Stimulated activated CD4-positive, alpha-beta T cell treated with anti-CD3 and anti-CD28 coated beads, Interleukin-1b, Interleukin-23, amount 100 ng/mL, for 48 hours (primary cell): ENCODE measurements around the gene BRWD1.

Experiments
- DNase-seq: peaks from one replicate; pipeline ENCODE4 v3.0.0-alpha.2; 2020

Gene BRWD1

DNA sequence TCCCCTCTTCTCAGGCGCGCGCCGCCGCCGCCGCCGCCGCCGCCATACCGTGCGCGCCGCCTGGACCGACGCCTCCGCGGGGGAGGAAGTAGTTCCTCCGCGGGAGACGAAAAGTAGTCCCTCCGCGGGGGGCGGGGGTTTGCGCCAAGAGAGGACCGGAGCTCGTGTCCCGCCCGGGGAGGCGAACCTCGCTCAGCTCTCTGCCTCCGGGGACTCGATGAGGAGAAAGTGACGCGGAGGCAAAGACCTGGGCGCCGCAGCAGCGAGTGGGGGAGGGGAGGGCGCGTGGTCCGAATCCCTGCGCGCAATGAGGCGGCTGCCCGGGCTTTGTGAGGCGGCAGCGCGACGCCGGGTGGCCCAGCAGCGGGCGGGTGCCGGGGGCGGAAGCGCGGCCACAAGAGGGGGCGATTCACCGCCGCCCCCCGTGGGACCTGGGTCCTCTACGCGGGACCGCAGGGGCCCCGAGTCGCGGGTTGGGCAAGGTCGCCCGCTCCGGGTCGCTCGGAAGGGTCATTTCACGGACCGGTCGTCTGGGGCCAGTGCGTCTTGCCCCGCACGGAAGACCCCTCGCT lies at the start of gene BRWD1:
Gene BRWD1 (minus strand): TSS at position 62 of the 572 bp plus-strand sequence. CDS start 141 bp downstream, outside the sequence.
- peak; percentile 75 for DNase-seq

DNA sequence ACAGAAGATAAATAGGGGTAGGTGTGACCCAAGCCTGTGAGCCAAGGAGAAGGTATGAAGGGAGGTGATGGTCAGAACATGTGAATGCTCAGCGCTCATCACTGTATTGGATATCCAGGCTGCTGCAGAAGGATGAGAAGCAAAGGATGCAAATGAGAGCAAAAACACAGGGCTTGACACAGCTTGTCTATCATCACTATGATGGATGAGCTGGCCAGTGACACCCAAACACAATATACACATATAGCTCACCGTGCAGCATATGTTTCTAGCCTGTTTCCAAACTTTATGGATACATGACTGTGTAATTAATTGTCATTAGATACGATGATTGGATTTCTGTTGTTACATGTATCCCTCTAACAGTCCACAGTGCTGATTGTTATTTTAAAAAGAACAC lies 49.3 kb upstream of the BRWD1 start:
- DNase-seq, result no peak

DNA sequence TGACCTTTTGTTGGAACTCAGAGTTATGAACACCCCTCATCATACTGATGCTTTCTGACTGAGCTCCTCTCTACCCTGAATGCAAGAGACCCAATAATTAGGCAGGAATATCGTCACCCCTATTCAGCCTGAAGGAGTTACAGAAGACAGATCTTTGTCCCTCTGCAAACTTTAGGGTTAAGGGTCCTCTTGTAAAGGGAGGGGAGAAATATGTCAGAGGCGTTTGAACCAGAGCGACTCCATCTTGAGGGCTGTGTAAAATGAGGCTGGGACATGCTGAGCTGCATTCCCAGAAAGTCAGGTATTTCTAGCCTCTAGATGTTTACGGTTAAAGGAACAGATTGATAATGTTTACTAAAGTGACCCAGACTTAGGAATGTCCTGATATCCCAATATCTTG lies 46.0 kb upstream of the BRWD1 start:
- DNase-seq, result no peak

DNA sequence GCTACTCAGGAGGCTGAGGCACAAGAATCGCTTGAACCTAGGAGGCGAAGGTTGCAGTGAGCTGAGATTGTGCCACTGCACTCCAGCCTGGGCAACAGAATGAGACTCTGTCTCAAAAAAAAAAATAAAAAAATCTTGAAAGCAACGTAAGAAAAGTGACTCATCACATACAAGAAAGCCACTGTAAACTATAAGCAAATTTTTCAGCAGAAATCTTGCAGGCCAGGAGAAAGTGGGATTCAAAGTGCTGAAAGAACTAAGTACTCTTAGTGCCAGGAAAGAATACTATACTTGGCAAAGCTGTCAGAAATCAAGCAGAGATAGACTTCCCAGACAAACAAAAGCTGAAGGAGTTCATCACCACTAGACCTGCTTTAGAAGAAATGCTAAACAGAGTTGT lies 39.9 kb upstream of the BRWD1 start:
- no peak for DNase-seq

DNA sequence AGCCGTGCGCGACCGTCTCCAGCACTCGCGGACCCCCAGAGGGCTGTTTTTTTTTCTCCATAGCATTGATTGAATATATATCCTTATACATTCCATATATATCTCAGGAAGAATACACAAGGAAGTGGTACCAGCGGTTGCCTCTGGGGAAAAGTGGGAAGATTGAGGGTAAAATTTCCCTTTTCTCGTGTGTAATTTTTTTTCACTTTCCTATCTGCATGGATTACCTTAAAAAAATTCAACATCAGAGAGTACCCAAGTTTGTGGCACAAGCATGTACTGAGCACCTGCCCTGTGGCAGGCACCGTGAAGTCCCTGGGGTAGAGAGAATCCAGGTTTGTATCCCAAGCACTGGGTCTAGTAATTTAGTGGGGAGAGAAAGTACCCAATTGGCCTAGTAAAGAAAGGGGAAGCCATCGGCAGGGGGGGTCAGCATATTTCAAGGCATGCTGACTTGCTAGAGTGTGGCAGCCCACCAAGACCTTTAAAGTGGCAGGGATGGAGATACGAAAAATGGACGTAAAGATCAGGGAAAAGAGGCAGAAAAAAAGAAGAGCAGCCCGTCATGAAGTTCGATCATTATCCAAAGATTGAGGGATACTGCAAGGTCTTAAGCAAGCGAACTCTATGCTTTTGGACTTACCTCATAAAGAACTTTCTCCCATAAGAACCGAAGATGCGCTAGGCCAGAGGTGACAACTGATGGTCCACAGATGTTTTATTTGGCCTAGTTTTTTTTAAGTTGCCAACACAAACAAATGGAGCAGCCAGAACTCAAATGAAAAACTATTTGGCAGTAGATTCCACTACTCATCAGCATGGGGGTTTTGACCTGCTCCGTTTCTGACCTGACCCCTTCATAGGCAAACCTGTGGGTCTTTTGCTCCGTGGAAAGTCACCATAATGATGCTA lies 36.9 kb upstream of the BRWD1 start:
- DNase-seq, result no peak

DNA sequence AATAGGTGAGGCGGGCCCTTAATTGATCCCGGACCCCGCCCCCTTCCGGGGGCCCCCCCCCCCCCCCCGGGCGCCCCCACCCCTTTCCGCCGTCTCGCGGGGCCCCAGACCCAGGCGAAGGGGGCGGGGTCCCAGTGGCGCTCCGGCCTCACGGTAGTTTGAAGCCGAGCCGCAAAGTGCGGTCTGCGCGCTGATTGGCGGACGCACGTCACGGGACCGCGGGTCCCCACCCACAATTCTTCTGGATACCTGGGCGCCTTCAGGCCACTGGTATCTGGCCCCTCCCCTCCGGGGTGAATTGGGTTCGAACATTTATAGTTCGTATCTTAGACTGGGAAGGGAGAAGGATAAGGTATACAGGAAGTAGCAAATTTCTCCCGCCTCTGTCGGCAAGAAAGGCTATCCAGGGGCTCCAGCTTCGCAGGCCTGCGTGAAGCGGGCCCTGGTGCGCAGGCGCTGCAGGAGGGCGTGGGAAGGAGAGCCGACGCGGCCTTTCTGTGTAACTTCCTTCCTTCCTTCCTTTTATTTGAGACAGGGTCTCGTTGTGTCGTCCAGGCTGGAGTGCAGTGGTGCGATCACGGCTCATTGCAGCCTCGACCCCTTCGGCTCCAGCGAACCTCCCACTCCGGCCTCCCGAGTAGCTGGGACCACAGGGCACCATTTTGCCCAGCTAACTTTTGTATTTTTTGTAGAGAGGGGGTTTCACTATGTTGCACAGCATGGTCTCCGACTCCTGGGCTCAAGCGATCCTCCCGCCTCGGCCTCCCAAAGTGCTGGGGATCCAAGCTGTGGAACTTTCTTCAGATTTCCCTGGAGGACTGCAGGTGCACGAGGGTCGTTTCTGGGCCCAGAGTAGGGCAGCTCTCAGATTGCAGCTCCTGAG lies 36.0 kb upstream of the BRWD1 start:
- peak; percentile 97 for DNase-seq

DNA sequence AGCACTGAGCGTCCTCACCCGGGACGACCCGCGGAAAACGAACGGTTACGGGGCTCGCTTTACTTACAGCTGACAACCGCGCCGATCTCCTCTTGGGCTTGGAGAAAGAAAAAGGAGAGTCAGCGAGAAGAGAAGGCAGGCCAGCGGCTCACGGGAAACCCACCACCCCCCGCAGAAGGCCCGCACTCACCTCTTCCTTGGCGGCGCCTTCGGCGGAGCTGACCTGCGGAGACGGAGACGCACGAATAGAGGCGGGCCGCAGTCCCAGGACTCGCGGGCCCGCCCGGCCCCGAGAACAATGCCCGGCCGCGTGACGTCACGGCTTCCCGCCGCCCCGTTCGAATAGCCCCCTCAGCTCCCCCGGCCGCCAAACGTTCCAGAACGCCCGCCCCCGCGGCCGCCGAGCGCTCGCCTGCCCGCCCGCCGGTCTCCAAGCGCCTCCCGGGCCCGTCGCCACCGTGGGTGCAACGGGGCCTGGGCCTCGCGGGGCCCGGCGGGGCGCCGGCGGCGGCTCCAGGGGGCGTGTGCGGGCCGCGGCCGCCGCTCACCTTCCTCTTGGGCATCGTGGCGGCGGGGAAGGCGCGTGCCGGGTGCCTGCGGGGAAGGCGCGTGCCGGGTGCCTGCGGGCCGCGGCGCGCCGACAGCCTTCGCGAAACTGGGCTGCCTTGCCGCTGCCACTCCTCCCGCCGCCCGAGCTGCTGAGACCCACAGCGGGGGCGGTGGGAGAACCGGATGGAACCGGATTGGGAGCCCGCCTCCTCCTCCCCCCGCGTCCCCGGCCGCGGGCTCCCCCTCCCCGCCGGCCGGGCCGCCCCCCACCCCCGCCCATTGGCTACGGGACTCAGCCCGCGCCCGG lies 35.2 kb upstream of the BRWD1 start, which contains the start of gene HMGN1:
Gene HMGN1 (minus strand): TSS at position 734 of the 856 bp plus-strand sequence. CDS start 171 bp downstream, at position 563.
- peak; percentile 90 for DNase-seq

DNA sequence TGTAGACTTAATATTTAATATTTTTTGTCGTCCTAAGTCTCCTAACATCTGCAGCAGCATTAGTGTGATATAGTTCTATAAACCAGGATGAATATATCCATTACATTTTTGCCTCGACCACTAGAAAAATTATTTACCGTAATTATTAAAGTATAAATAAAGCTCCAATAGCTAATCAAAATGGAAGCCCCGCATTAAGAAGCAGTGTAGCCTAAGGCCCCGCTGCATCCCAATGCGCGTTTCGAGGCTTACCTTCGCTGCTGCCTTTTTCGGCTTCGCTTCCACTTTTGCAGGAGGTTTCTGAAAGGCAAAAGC lies 34.6 kb upstream of the BRWD1 start:
- DNase-seq, result no peak

DNA sequence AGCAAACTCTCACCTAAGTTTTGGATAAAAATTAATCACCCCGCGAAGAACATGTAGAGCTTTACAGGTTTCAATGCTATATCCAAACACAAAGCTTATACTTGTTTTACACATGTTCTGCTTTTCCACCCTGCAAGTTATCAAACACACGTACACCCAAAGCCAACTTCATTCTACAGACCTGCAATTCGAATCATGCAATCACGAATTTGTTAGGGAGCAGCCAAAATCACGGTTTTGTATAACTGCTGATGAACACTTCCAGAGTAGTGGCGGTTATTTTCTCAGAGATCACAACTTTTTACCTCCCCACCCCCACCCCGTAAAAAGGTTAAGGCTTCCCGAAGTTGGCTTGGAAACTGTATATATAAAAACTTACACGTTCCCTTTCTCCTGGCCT lies 34.1 kb upstream of the BRWD1 start:
- no peak for DNase-seq

DNA sequence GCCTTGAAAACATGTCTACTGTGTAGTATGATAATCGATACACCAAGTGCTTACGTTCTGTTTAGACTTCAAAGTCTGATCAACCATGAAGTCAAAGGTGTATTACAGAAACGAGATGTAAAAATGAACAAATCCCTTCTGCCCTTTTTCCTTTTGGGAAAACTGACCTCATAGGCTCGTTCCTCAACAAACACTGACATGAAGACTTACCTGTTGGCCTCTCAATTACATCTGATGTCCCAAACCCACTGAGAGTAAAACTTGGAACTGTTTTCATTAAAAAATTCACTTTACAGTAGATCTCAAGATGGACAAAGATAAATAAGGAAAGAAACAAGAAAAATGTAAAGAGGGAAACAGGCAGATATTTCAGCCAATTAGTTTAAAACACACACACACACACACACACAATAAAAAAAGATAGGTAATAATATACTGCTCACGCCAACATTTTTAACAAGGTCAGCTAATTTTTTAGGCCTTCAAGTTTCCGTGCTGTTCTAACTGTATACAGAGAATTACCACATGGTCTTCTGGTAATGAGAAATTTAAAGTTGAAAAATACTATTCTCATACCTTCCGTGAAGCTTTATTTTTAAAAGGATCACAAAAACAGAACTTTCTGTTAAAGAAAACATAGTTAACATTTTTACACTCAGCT lies 33.4 kb upstream of the BRWD1 start:
- DNase-seq, result no peak

DNA sequence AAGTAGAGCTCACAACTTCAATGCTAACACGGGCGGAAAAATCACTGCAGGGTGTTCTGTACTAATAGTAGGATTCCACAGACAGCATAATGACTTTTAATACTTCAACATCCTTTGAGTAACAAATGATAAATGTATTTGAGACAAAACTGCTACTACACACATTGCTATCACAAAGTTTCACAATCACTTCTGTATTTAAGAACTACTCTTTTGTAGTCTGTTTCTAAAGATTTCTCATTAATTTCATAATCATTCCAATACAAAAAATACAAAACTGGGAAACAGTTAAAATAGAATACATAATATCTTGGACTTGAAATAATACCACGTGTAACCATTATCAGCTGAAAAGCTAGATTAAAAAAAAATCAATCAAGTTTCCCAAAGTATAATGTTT lies 32.8 kb upstream of the BRWD1 start:
- no peak for DNase-seq

DNA sequence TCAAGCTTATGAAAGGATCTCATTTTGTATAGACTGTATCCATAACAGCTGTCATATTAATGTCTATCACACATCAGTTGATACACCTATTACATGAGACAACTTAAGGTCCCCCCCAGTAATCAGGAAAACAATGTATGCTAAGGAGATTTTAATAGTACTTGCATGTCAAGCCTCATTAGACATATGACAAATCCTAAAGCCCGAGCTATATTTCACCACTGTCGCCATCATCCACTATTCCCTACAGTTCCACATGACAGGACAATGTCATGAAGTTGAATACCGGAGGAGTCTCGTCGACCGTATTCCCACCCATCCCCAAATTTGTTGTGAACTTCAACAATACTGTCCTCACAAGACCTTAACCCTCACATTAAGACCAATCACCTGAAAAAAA lies 32.0 kb upstream of the BRWD1 start:
- DNase-seq, result no peak

DNA sequence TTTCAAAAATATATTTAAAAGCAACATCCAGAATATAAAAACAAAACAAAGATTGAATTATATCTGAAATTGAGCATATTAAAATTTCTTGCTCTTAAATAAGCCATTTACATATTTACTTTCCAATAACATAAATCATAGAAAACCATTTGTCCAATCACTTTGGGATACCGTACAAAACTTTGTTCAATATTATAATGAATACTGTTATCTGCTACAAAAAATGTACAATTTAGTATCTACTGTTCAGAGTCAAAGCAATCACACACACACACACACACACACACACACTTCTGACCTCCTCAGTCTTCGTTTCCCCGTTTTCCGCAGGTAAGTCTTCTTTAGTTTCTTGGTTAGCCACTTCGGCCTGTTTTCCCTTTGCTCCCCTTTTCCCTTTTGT lies 31.4 kb upstream of the BRWD1 start:
- no peak for DNase-seq

DNA sequence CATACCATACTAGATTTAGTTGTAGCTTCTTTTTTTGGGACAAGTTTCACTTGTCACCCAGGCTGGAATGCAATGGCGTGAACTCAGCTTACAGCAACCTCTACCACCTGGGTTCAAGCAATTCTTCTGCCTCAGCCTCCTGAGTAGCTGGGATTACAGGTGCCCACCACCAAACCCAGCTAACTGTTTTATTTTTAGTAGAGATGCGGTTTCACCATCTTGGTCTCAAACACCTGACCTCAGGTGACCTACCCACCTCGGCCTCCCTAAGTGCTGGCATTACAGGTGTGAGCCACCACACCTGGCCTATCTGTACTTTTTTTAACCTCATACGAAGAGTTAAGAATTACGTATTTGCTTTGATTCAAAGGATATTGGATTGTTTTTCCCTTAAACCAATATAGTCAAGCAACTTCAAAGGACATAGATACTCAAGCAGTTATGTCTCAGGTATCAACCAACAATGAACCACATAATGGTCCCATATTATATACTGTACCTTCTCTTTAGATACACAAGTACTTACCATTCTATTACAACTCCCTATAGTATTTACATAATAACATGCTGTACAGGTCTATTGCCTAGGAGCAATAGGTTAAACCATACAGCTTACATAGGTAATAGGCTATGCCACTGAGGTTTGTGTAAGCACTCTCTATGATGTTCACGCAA lies 28.0 kb upstream of the BRWD1 start:
- DNase-seq, result no peak

DNA sequence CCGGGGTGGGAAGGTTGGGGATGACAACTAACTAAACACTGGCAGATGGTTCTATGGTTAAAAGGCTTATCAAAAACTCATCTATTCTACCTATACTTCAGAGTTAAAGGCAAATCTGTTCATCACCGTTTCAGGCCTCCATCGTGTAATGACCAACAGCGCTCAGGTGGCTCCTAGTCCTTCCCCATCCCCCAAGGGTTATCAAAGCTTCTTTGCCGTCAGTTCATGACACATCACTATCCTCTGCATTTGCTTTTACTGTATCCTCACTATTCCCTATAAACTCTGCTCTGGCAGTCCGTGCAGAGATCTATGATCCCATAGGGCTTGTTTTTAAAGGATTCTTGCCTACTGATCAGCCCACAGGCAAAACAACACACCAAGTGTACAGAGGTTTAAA lies 27.3 kb upstream of the BRWD1 start:
- DNase-seq, result no peak

DNA sequence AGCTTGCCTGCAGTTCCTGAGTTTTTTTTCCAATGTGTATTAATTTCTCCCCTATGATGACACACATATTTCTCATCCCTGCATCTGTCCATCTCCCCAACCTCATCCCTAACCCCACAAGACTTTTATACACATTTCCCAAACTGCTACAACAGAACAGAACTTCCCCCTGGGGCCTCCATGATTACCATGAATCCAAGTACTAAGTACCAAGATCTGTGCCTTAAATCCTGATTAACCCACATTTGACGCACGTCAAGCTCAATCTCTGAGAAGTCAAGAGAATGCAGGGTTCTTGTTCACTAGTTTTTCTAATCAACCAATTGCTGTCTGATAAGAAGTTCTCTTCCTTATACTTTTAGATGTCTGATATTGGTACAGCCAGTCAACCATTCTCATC lies 25.8 kb upstream of the BRWD1 start:
- no peak for DNase-seq

DNA sequence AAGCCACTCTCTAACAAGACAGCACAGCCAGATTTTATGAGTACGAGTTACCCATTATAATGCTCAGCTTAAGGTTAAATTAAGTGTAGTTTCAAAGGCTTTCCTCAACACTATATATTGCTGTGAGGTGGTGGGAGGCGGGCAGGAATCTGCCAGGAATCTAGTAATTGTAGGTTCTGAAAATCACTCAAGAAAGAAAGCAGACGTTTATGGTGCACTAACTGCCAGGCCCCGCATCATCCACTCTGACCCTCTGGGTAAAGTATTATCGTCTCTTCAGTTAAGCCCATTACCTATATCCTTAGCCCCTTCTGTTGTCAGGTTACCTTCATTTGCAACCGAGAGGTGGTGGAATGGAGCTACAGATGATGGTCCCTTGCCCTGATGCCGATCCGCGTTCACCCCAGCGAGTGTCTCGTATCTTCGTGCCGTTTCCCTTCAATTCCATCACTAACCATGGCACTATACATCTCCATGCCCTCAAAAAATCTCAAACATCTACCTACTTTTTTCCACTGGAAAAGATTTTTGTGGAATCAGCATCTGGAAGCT lies 23.1 kb upstream of the BRWD1 start:
- DNase-seq, result no peak

DNA sequence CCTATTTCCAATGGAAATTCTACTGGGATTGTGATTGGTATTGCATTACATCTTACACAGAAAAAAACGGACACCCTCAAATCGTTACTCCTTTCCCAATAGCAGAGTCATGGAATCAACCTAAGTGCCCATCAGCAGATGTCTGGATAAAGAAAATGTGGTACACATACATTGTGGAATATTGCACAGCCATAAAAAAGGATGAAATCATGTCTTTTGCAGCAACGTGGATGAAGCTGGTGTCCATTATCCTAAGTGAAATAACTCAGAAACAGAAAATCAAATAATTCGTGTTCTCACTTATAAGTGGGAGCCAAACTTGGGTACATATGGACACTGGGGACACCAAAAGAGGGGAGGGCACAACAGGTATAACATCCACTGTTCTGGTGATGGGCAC lies 21.2 kb upstream of the BRWD1 start:
- DNase-seq, result no peak

DNA sequence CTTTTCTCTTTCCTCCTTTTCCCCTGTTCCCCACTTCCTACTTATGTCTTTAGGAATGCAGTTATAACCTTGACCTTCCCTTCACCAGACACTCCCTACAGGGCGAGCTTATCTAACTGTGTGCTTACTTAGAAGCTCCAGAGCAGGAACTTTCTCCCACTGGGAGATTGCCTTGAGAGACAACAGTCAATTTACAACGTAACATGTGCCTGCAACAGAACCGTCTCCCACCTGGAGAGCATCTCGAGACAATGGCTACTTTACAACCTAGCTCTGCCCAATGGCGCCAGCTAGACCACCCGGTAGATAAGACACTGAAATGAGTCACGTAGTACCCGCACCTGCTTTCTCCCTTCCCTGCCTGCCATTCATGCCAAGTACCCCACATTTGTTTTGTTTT lies 18.7 kb upstream of the BRWD1 start:
- no peak for DNase-seq

DNA sequence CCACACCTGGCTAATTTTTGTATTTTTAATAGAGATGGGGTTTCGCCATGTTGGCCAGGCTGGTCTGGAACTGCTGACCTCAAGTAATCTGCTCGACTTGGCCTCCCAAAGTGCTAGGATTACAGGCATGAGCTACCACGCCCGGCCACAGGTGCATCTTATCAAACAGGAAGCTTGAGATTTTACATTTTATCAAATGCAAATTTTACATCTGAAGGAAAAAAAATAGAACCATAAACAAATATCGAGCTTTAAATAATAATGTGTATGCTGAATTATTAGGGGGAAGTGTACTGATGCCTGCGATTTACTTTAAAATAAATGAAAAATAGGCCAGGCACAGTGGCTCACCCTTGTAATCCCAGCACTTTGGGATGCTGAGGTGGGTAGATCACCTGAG lies 16.6 kb upstream of the BRWD1 start:
- no peak for DNase-seq

DNA sequence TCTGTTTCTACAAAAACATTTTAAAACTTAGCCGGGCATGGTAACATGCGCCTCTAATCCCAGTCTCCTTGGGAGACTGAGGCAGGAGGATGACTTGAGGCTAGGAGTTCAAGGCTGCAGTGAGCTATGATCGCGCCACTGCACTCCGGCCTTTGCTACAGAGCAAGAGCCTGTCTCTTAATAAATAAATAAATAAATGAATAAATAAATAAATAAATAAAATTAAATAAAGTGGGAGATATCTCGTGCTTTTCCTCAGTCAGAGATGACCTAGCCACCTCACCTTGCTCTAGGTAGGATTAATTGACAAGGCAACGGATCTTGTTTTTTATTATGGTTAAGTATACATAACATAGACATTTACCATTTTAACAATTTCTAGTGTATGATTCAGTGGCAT lies 14.3 kb upstream of the BRWD1 start:
- DNase-seq, result no peak
